Testis (tissue), 2 donors: ENCODE data around the gene CBARP.

Source experiments
- CTCF ChIP-seq, 3 experiments: fragments of 450-650 bp in 2 of 3; fragments of 200-600 bp in 1 of 3; sonication (generic) in 1 of 3; IDR thresholded peaks; one replicate each; pipeline ENCODE4 v1.5.1; 2016 to 2019; ENCODE audit warnings: antibody characterized with exemption in 3 of 3, mild to moderate bottlenecking in 2 of 3, moderate library complexity in 1 of 3
- POLR2A ChIP-seq: fragments of 450-650 bp; IDR thresholded peaks from one replicate; pipeline ENCODE4 v1.6.1; 2017; ENCODE audit warnings: antibody characterized with exemption, mild to moderate bottlenecking, moderate library complexity

GRCh38 chr19:1260749-1261537, 23.1 kb upstream of the CBARP start:
- TF ChIP-seq CTCF (IDR thresholded peaks at IDR 0.05) (no peak), POLR2A (no peak)
